Peyer's patch (tissue), 4 donors: ENCODE results near the gene LY6G6F. TPM values are rescaled to one million over a fixed set of nuclear protein-coding genes. Genes with fewer than 3 reads are reported as not detected.

Experiments used
- DNase-seq, 3 donors: peaks; one replicate each; pipeline ENCODE4 v3.0.0-alpha.2; 2017 to 2019
- H3K27ac ChIP-seq, 4 donors: fragments of 200-600 bp; sonication (generic); one replicate each; pipeline ENCODE4 v1.5.1; 2016 to 2019
- H3K27me3 ChIP-seq, 2 donors: fragments of 200-600 bp; sonication (generic); one replicate each; pipeline ENCODE4 v1.5.1; 2019
- H3K36me3 ChIP-seq, 3 donors: fragments of 200-600 bp; sonication (generic); one replicate each; pipeline ENCODE4 v1.5.1; 2016 to 2019
- H3K4me1 ChIP-seq, 4 donors: fragments of 200-600 bp; sonication (generic); one replicate each; pipeline ENCODE4 v1.5.1; 2016 to 2019
- H3K4me3 ChIP-seq, 4 donors: fragments of 200-600 bp; sonication (generic); 1 replicate in 3 of 4; 2 replicates in 1 of 4; pipeline ENCODE4 v1.5.1; 2016 to 2019; ENCODE audit warnings: mild to moderate bottlenecking in 1 of 4
- H3K9me3 ChIP-seq, 4 donors: fragments of 200-600 bp; sonication (generic); one replicate each; pipeline ENCODE4 v1.5.1; 2016 to 2019; ENCODE audit warnings: mild to moderate bottlenecking in 1 of 4
- POLR2A ChIP-seq, 2 donors: fragments of 450-650 bp; IDR thresholded peaks; one replicate each; pipeline ENCODE4 v1.5.1; 2017; ENCODE audit warnings: antibody characterized with exemption in 2 of 2, mild to moderate bottlenecking in 2 of 2, moderate library complexity in 2 of 2
- total RNA-seq, 4 donors: library from RNA; depleted of rRNA; stranded (reverse); fragments of >200 nt; gene quantifications; one replicate each; pipeline ENCODE4 v1.1.0, GENCODE V29; 2016
- TF ChIP-seq, protein P1 (sequence below), 6 experiments: fragments of 450-650 bp in 4 of 6; fragments of 200-600 bp in 2 of 6; sonication (generic) in 1 of 6; IDR thresholded peaks; one replicate each; pipeline ENCODE4 v1.5.1; 2017 to 2019; ENCODE audit warnings: antibody characterized with exemption in 6 of 6, mild to moderate bottlenecking in 3 of 6, moderate library complexity in 1 of 6

The LY6G6F gene
- total RNA-seq, 4 donors from 2014 or later = not detected

DNA sequence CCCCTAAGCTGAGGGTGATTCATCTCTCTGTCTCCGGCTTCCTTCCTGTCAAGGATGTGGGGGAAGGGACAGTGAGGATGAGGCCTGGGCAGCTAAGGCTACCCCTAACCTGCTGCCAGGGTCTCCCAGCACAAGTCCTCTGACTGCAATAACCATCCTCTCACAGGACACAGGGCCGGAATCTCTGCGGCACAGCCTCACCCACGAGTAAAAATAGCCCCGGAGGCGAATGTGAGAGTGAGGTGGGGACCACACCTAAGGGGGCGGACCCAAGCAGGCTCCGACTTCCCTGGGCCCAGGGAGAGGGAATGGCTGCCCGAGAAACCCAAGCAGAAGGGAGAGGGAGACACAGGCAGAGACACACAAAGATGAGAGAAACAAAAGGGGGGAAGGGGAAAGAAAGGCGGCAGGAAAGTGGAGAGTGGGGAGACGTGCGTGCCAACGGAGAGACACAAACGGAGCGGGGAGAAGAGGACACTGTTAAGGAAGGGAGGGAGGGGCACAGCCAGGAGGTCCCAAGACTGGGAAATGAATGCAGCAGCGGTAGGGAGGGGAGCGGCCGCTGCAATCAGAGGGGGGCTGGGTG is 28.2 kb downstream of the LY6G6F start:
- Histone ChIP-seq H3K36me3 (peaks cover 0 to 40% (median 0%) of the 10 kb centered on the region in 3 donors), H3K4me3 (peak overlapping the region; percentile 49 to 81 (median 63)), H3K27ac (peak overlapping the region; percentile 84 to 96 (median 94)), H3K9me3 (no peaks in the 10 kb centered on the region), H3K4me1 (peaks cover 11 to 65% (median 33%) of the 10 kb centered on the region in 4 donors), H3K27me3 (no peaks in the 10 kb centered on the region)
- peak; percentile 73 to 84 (median 81) for DNase-seq
- TF ChIP-seq POLR2A (IDR thresholded peaks at IDR 0.05) = peak in 1 of 2 donors; percentile 69
- TF ChIP-seq, protein P1, sequence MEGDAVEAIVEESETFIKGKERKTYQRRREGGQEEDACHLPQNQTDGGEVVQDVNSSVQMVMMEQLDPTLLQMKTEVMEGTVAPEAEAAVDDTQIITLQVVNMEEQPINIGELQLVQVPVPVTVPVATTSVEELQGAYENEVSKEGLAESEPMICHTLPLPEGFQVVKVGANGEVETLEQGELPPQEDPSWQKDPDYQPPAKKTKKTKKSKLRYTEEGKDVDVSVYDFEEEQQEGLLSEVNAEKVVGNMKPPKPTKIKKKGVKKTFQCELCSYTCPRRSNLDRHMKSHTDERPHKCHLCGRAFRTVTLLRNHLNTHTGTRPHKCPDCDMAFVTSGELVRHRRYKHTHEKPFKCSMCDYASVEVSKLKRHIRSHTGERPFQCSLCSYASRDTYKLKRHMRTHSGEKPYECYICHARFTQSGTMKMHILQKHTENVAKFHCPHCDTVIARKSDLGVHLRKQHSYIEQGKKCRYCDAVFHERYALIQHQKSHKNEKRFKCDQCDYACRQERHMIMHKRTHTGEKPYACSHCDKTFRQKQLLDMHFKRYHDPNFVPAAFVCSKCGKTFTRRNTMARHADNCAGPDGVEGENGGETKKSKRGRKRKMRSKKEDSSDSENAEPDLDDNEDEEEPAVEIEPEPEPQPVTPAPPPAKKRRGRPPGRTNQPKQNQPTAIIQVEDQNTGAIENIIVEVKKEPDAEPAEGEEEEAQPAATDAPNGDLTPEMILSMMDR (IDR thresholded peaks at IDR 0.05) = no peak

DNA sequence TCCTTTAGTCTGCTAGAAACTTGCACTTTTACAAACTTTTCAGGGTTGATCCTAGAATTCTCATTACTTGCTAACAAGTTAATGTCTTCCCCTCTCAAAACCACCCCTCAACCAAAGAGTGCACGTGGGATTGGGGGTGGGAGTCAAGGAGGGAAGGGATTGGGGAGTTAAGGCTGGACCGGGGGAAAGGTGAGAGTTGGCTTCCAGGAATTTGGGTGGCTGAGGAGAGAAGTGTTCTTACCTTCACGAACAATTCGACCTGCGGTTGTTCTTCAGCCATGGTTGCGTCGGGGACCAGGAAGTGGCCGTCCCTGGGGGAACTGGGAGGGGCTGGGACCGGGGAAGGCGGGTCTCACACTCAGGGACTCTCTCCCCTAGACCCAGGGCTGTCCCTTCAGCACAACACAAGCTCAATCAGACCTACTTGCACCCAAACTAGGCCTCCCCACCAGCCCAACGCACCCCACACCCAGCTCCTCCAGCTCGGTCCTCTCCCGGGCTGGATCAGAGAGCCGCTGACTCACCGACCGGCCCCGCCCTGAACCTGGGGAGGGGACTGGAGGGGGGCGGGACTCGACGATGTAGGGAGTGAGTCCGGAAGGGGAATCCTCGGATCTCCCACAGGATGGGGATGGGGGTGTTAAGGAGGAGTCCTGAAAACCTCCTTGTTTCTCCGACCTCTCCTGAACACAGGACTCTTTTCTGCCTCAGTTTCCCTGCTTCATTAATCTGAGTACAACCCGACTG is 29.5 kb downstream of the LY6G6F start, which contains the start of gene CLIC1:
TSS of gene CLIC1 (minus strand) at position 510 of the 747 bp plus-strand sequence. CDS start at position 280, 230 bp downstream.
- no peaks in the 10 kb centered on the region for H3K27me3 ChIP-seq
- H3K9me3 ChIP-seq = no peaks in the 10 kb centered on the region
- peaks cover 0 to 30% (median 0%) of the 10 kb centered on the region in 3 donors for H3K36me3 ChIP-seq
- DNase-seq = peak; percentile 88 to 94 (median 93)
- peak within 1 kb of the TSS; percentile 49 to 81 (median 63) for H3K4me3 ChIP-seq
- TF ChIP-seq POLR2A (IDR thresholded peaks at IDR 0.05) = peak; percentile 95 to 98
- TF ChIP-seq, protein P1 (IDR thresholded peaks at IDR 0.05) = no peak
- peak within 1 kb of the TSS; percentile 84 to 96 (median 94) for H3K27ac ChIP-seq
- peaks cover 11 to 64% (median 39%) of the 10 kb centered on the region in 4 donors for H3K4me1 ChIP-seq

DNA sequence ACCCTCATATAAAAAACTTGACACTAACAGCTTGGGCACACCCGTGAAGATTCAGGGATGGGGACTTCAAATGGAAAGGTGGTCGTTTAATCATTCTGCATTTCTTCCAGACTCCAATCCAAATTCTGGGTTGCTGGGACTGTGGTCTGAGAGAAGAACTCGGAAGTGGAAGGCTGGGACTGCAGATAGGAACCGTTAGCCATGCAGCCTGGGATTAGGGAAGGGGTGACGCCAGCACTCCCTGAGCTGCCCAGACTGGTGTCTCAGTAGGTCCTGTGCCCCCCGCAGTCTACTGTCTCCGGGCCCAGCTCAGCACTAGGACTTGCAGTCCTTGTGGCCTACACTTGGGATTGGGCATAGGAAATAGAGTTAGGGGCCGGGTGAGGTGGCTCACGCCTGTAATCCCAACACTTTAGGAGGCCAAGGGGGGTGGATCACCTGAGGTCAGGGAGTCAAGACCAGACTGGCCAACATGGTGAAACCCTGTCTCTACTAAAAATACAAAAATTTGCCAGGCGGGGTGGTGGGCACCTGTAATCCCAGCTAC is 30.2 kb downstream of the LY6G6F start:
- no peak for TF ChIP-seq POLR2A (IDR thresholded peaks at IDR 0.05)
- TF ChIP-seq, protein P1 (IDR thresholded peaks at IDR 0.05) = no peak
- DNase-seq = no peak
- Histone ChIP-seq H3K4me1 (peaks cover 11 to 61% (median 39%) of the 10 kb centered on the region in 4 donors), H3K4me3 (peak overlapping the region; percentile 49 to 81 (median 63)), H3K36me3 (peaks cover 0 to 24% (median 0%) of the 10 kb centered on the region in 3 donors), H3K27ac (peak overlapping the region; percentile 84 to 96 (median 94)), H3K9me3 (no peaks in the 10 kb centered on the region), H3K27me3 (no peaks in the 10 kb centered on the region)

DNA sequence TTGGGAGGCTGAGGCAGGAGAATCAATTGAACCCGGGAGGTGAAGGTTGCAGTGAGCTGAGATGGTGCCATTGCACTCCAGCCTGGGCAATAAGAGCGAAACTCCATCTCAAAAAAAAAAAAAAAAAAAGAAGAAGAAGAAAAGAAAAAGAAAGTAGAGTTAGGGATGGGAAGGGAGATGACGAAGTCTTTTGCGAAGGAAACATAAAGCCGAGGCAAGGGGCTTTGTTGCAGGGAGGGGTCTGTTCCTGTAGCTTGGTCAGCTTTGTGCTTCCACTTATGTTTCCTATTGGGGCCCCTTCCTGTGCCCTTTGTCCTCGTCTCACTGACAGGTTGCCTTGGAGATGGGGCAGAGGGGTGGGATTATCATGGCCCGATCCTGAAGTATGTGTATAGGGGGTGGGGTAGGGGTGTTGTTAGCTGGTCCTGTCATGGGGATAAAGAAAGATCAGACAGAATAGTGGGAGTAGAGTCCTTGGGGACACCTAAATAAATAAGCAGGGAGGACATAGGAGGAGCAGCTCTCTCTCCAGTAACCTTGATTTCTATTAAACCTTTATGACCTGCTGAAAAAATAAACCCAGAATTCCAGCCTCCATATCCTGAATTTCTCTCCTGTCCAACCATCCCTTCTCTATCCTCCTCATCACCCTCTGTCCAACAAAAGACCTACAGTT is 30.8 kb downstream of the LY6G6F start:
- Histone ChIP-seq H3K9me3 (no peaks in the 10 kb centered on the region), H3K27ac (peak overlapping the region; percentile 84 to 96 (median 94)), H3K27me3 (no peaks in the 10 kb centered on the region), H3K4me3 (peak overlapping the region in 2 of 4 donors; percentile 27 to 81), H3K36me3 (peaks cover 0 to 18% (median 0%) of the 10 kb centered on the region in 3 donors), H3K4me1 (peaks cover 11 to 55% (median 39%) of the 10 kb centered on the region in 4 donors)
- DNase-seq = peak in 1 of 3 donors; percentile 62
- TF ChIP-seq, protein P1 (IDR thresholded peaks at IDR 0.05) = no peak
